IMR-90 (cell line): ENCODE data around the gene LRRC56. TPM values are rescaled to one million over a fixed set of nuclear protein-coding genes. Genes with fewer than 3 reads are reported as not detected.

Source experiments
- ATAC-seq: fragments of 200-7000 bp; cut with Tn5 transposase; 2 replicates; pipeline ENCODE4 v1.9.1; 2020; ENCODE audit warnings: low read depth, mild to moderate bottlenecking, moderate library complexity
- BruUV-seq: library from RNA; stranded (reverse); fragments of 400-500 nt; replicated peaks from 2 replicates; lab custom pipeline; 2021; lab: Mats Ljungman, UMichigan
- CTCF ChIA-PET: fragments of 300-600 bp; formaldehyde crosslinking; extraction: SDS; loops from one replicate; lab custom pipeline; 2021; ENCODE audit warnings: antibody characterized with exemption; lab: Yijun Ruan, JAX
- POLR2A ChIA-PET: fragments of 300-600 bp; sonication (Branson Sonifier 250); formaldehyde crosslinking; loops from one replicate; lab custom pipeline; 2022; ENCODE audit warnings: antibody characterized with exemption; ENCODE audit not compliant: unreplicated experiment; lab: Charles Lee
- DNase-seq: peaks from one replicate; pipeline ENCODE4 v3.0.0; 2013
- H2AFZ ChIP-seq: replicated peaks from 2 replicates; pipeline ENCODE3; 2013; ENCODE audit warnings: low read length, mild to moderate bottlenecking; ENCODE audit not compliant: poor library complexity
- H2AK5ac ChIP-seq: 2 replicates; pipeline ENCODE4 v1.6.1; 2013; ENCODE audit warnings: low read depth, low read length, inconsistent platforms
- H2AK9ac ChIP-seq: replicated peaks from 2 replicates; pipeline ENCODE3; 2013; ENCODE audit warnings: mild to moderate bottlenecking, low read depth, low read length, moderate library complexity; ENCODE audit not compliant: poor library complexity
- H2BK120ac ChIP-seq: 2 replicates; pipeline ENCODE4 v1.6.1; 2013; ENCODE audit warnings: low read depth, low read length, inconsistent platforms
- H2BK15ac ChIP-seq: 3 replicates; pipeline ENCODE4 v1.6.1; 2013; ENCODE audit warnings: low read depth, low read length, inconsistent platforms
- H2BK20ac ChIP-seq: 2 replicates; pipeline ENCODE4 v1.6.1; 2013; ENCODE audit warnings: low read depth, mild to moderate bottlenecking, inconsistent platforms, low read length, moderate library complexity
- H2BK5ac ChIP-seq: 2 replicates; pipeline ENCODE4 v1.6.1; 2013; ENCODE audit warnings: mild to moderate bottlenecking, low read depth, low read length, inconsistent platforms; ENCODE audit not compliant: poor library complexity, severe bottlenecking
- H3K14ac ChIP-seq: replicated peaks from 2 replicates; pipeline ENCODE4 v1.6.1; 2013; ENCODE audit warnings: low read depth, low read length, inconsistent platforms
- H3K18ac ChIP-seq: 2 replicates; pipeline ENCODE4 v1.6.1; 2013; ENCODE audit warnings: low read depth, low read length, control low read depth
- H3K23ac ChIP-seq: 2 replicates; pipeline ENCODE4 v1.6.1; 2013; ENCODE audit warnings: low read depth, low read length, inconsistent platforms
- H3K27ac ChIP-seq: 2 replicates; pipeline ENCODE4 v1.5.1; 2013; ENCODE audit warnings: mild to moderate bottlenecking, control low read depth, low read length; ENCODE audit not compliant: insufficient read depth
- H3K27me3 ChIP-seq: 2 replicates; pipeline ENCODE4 v1.6.1; 2013; ENCODE audit warnings: low read length; ENCODE audit not compliant: control insufficient read depth, insufficient read depth
- H3K36me3 ChIP-seq: 2 replicates; pipeline ENCODE4 v1.6.1; 2013; ENCODE audit warnings: low read length, mixed read lengths; ENCODE audit not compliant: control insufficient read depth, insufficient read depth
- H3K4ac ChIP-seq: 2 replicates; pipeline ENCODE4 v1.6.1; 2013; ENCODE audit warnings: low read depth, low read length, inconsistent platforms
- H3K4me1 ChIP-seq: 2 replicates; pipeline ENCODE4 v1.6.1; 2013; ENCODE audit warnings: low read length, mixed read lengths; ENCODE audit not compliant: control insufficient read depth, insufficient read depth
- H3K4me2 ChIP-seq: 2 replicates; pipeline ENCODE4 v1.6.1; 2013; ENCODE audit warnings: low read depth, mild to moderate bottlenecking, control low read depth, low read length, moderate library complexity
- H3K4me3 ChIP-seq: 2 replicates; pipeline ENCODE4 v1.5.1; 2013; ENCODE audit warnings: low read depth, mild to moderate bottlenecking, control low read depth, low read length, moderate library complexity; ENCODE audit not compliant: insufficient read depth
- H3K56ac ChIP-seq: 2 replicates; pipeline ENCODE4 v1.6.1; 2013; ENCODE audit warnings: low read length, inconsistent platforms; ENCODE audit not compliant: insufficient read depth; ENCODE audit errors: extremely low read depth
- H3K79me1 ChIP-seq, 2 experiments: 2 replicates each; pipeline ENCODE4 v1.6.1; 2013; ENCODE audit warnings: low read length in 2 of 2, inconsistent platforms in 1 of 2, low read depth in 1 of 2
- H3K9ac ChIP-seq: 2 replicates; pipeline ENCODE4 v1.6.1; 2013; ENCODE audit warnings: low read depth, low read length, control low read depth
- H3K9me1 ChIP-seq: 2 replicates; pipeline ENCODE4 v1.6.1; 2013; ENCODE audit warnings: low read length, inconsistent platforms; ENCODE audit not compliant: insufficient read depth
- H3K9me3 ChIP-seq: 2 replicates; pipeline ENCODE4 v1.6.1; 2013; ENCODE audit warnings: low read length; ENCODE audit not compliant: control insufficient read depth, insufficient read depth
- H4K20me1 ChIP-seq: 2 replicates; pipeline ENCODE4 v1.6.1; 2013; ENCODE audit warnings: low read length, inconsistent platforms; ENCODE audit not compliant: insufficient read depth
- H4K5ac ChIP-seq: 2 replicates; pipeline ENCODE4 v1.6.1; 2013; ENCODE audit warnings: mild to moderate bottlenecking, low read depth, low read length, control low read depth
- H4K8ac ChIP-seq, 2 experiments: 2 replicates each; pipeline ENCODE4 v1.6.1; 2013; ENCODE audit warnings: low read depth in 2 of 2, low read length in 2 of 2, control low read depth in 1 of 2, inconsistent platforms in 1 of 2
- H4K91ac ChIP-seq: 2 replicates; pipeline ENCODE4 v1.6.1; 2013; ENCODE audit warnings: low read depth, low read length, inconsistent platforms; ENCODE audit not compliant: insufficient read depth
- BHLHE40 ChIP-seq: fragments of 150-350 bp; IDR thresholded peaks from 2 replicates; pipeline ENCODE4 v1.6.1; 2016; ENCODE audit warnings: mild to moderate bottlenecking, low read depth, low read length
- CHD1 ChIP-seq: IDR thresholded peaks from 2 replicates; pipeline ENCODE4 v1.6.1; 2012; ENCODE audit warnings: low read depth, low read length, improper control_type of control experiment
- FOS ChIP-seq: fragments of 150-350 bp; IDR thresholded peaks from 2 replicates; pipeline ENCODE4 v1.6.1; 2016; ENCODE audit warnings: low read depth, low read length
- MAZ ChIP-seq: IDR thresholded peaks from 2 replicates; pipeline ENCODE4 v1.6.1; 2012; ENCODE audit warnings: low read depth, mild to moderate bottlenecking, low read length, improper control_type of control experiment, moderate library complexity, borderline replicate concordance
- MXI1 ChIP-seq: IDR thresholded peaks from 2 replicates; pipeline ENCODE4 v1.6.1; 2012; ENCODE audit warnings: low read depth, mild to moderate bottlenecking, low read length, moderate library complexity, borderline replicate concordance
- POLR2A ChIP-seq: IDR thresholded peaks from 2 replicates; pipeline ENCODE4 v1.6.1; 2012; ENCODE audit warnings: mild to moderate bottlenecking, low read depth, low read length
- RCOR1 ChIP-seq: IDR thresholded peaks from 2 replicates; pipeline ENCODE4 v1.6.1; 2012; ENCODE audit warnings: mild to moderate bottlenecking, low read length, improper control_type of control experiment; ENCODE audit not compliant: insufficient replicate concordance
- RFX5 ChIP-seq: IDR thresholded peaks from 2 replicates; pipeline ENCODE4 v1.8.0; 2012; ENCODE audit warnings: low read depth, mild to moderate bottlenecking, low read length, moderate library complexity
- SMC3 ChIP-seq: fragments of 150-350 bp; IDR thresholded peaks from 2 replicates; pipeline ENCODE4 v1.6.1; 2016; ENCODE audit warnings: low read depth, mild to moderate bottlenecking, antibody characterized with exemption, low read length, moderate library complexity
- WGBS, 2 experiments: methylation state at CpG; one replicate each; pipeline versions ENCODE4 v1.1.5 to v1.1.7; 2013; ENCODE audit warnings: missing lambda C conversion rate in 2 of 2; ENCODE audit not compliant: insufficient read length in 1 of 2; ENCODE audit errors: extremely low coverage in 2 of 2; 5-methylcytosine and 5-hydroxymethylcytosine counted together
- dilution Hi-C: fragments of 300-500 bp; cut with HindIII; formaldehyde crosslinking; loops from one replicate; pipeline ENCODE4 v1.14.3; 2018; ENCODE audit warnings: low sequenced_read_pairs; ENCODE audit not compliant: unreplicated experiment
- in situ Hi-C: fragments of 300-500 bp; cut with MboI; formaldehyde crosslinking; loops from 3 replicates; pipeline ENCODE4 v1.14.3; 2019; ENCODE audit warnings: low sequenced_read_pairs, inconsistent platforms, mixed read lengths
- intact Hi-C: fragments of 100-400 bp; cut with micrococcal nuclease; formaldehyde crosslinking; loops from 2 replicates; pipeline ENCODE4 v1.10.0; 2022
- polyA plus RNA-seq, 3 experiments: library from polyadenylated mRNA; depleted of rRNA; stranded (reverse); fragments of >200 nt; gene quantifications; 2 replicates each; pipeline ENCODE4 v1.2.3, GENCODE V29; 2012; ENCODE audit warnings: low replicate concordance in 1 of 3
- total RNA-seq: library from RNA; depleted of rRNA; stranded (reverse); fragments of >200 nt; gene quantifications from 2 replicates; pipeline ENCODE4 v1.2.3, GENCODE V29; 2012
- TF ChIP-seq, protein P1 (sequence below): fragments of 150-350 bp; IDR thresholded peaks from 2 replicates; pipeline ENCODE4 v1.6.1; 2017; ENCODE audit warnings: mild to moderate bottlenecking, antibody characterized with exemption, low read length, low read depth
- TF ChIP-seq, protein P2 (sequence below): fragments of 150-350 bp; IDR thresholded peaks from 2 replicates; pipeline ENCODE4 v1.6.1; 2016; ENCODE audit warnings: low read depth, mild to moderate bottlenecking, low read length, moderate library complexity, borderline replicate concordance
- TF ChIP-seq, protein P3 (sequence below): conservative IDR thresholded peaks from 2 replicates; pipeline ENCODE4 v1.5.1; 2012; ENCODE audit warnings: mild to moderate bottlenecking, low read depth, low read length, improper control_type of control experiment

LRRC56 gene
- total and polyA plus RNA-seq, 2 of the 4 experiments (the other 2 are of a cell fraction): 0.36 to 1.3 TPM

DNA sequence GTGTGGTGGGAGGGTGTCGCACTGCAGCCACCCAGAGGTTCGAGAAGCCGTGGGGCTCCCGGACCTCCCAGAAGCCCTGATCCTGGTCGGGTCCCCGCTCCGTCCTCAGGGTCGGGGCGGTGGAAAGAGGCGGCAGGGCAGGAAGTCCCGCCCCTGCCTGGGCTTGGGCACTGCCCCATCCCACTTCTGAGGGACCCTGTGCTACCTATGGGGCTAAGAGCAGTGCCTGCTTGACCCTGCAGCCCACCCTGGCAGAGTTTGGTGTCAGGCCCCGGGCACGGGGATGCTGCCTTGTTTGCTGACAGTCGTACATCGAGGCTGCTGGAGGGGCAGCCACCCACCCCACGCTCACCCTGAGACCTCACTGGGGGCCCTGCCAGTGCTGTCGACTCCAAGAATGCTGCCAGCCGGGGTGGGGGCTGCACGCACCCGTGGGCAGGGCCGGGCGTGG lies 49.7 kb upstream of the LRRC56 start (continued):
- TF ChIP-seq, protein P1, sequence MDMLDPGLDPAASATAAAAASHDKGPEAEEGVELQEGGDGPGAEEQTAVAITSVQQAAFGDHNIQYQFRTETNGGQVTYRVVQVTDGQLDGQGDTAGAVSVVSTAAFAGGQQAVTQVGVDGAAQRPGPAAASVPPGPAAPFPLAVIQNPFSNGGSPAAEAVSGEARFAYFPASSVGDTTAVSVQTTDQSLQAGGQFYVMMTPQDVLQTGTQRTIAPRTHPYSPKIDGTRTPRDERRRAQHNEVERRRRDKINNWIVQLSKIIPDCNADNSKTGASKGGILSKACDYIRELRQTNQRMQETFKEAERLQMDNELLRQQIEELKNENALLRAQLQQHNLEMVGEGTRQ: no peak
- TF ChIP-seq RFX5 (no peak), RCOR1 (no peak), BHLHE40 (no peak), MAZ (no peak), POLR2A (no peak)

DNA sequence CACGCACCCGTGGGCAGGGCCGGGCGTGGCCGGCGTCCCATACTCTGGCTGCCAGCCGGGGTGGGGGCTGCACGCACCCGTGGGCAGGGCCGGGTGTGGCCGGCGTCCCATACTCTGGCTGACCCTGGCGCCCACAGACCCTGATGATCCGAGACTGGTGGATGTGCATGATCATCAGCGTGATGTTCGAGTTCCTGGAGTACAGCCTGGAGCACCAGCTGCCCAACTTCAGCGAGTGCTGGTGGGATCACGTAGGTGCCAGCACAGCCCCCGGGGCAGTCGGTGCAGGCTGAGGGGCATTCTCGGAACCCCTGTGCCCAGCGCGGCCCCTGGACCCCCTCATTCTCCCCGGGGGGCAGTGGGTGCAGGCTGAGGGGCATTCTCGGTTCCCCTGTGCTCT lies 49.3 kb upstream of the LRRC56 start:
- Histone ChIP-seq H2BK15ac (no peak overlapping the region), H4K91ac (no peak overlapping the region), H2BK20ac (no peak overlapping the region), H3K4me3 (no peak overlapping the region), H2AFZ (no peak overlapping the region), H2BK5ac (no peak overlapping the region), H3K18ac (no peak overlapping the region), H3K14ac (no peak overlapping the region), H3K4me1 (no peaks in the 10 kb centered on the region), H3K9me3 (no peaks in the 10 kb centered on the region), H2AK9ac (peak overlapping the region; percentile 65), H3K27ac (no peak overlapping the region), H3K9ac (no peak overlapping the region), H3K4me2 (no peak overlapping the region), H4K20me1 (peaks cover 4% of the 10 kb centered on the region; the same call in 1 of the 2 replicates), H3K36me3 (peaks cover 18% of the 10 kb centered on the region), H3K23ac (no peak overlapping the region), H3K56ac (no peak overlapping the region), H4K5ac (no peak overlapping the region), H3K9me1 (no peaks in the 10 kb centered on the region), H3K4ac (no peak overlapping the region), H3K27me3 (no peaks in the 10 kb centered on the region), H2AK5ac (no peak overlapping the region), H3K79me1 (peaks cover 12 to 27% of the 10 kb centered on the region in 2 experiments; a peak in 3 of 4 replicates), H4K8ac (no peak overlapping the region), H2BK120ac (no peak overlapping the region)
- ChIA-PET POLR2A (no interaction called here), CTCF (no interaction called here)
- ATAC-seq (no peak), DNase-seq (no peak)
- 95% methylated on average over 18 of the region's 25 CpGs; no CpG with 5 or more reads in 1 of the 2 experiments for WGBS, 2 experiments
- dilution Hi-C loops (no loop called here), intact Hi-C loops (no loop called here), in situ Hi-C loops (no loop called here)
- no peak for TF ChIP-seq MXI1
- TF ChIP-seq, protein P2, sequence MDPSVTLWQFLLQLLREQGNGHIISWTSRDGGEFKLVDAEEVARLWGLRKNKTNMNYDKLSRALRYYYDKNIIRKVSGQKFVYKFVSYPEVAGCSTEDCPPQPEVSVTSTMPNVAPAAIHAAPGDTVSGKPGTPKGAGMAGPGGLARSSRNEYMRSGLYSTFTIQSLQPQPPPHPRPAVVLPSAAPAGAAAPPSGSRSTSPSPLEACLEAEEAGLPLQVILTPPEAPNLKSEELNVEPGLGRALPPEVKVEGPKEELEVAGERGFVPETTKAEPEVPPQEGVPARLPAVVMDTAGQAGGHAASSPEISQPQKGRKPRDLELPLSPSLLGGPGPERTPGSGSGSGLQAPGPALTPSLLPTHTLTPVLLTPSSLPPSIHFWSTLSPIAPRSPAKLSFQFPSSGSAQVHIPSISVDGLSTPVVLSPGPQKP: no peak
- TF ChIP-seq FOS: no peak
- TF ChIP-seq, protein P3, sequence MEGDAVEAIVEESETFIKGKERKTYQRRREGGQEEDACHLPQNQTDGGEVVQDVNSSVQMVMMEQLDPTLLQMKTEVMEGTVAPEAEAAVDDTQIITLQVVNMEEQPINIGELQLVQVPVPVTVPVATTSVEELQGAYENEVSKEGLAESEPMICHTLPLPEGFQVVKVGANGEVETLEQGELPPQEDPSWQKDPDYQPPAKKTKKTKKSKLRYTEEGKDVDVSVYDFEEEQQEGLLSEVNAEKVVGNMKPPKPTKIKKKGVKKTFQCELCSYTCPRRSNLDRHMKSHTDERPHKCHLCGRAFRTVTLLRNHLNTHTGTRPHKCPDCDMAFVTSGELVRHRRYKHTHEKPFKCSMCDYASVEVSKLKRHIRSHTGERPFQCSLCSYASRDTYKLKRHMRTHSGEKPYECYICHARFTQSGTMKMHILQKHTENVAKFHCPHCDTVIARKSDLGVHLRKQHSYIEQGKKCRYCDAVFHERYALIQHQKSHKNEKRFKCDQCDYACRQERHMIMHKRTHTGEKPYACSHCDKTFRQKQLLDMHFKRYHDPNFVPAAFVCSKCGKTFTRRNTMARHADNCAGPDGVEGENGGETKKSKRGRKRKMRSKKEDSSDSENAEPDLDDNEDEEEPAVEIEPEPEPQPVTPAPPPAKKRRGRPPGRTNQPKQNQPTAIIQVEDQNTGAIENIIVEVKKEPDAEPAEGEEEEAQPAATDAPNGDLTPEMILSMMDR: no peak
- no peak for TF ChIP-seq SMC3
- TF ChIP-seq CHD1: no peak
- no TSS peak for BruUV-seq
